Measurements from ENCODE around the gene PRC1.

PRC1 gene

DNA sequence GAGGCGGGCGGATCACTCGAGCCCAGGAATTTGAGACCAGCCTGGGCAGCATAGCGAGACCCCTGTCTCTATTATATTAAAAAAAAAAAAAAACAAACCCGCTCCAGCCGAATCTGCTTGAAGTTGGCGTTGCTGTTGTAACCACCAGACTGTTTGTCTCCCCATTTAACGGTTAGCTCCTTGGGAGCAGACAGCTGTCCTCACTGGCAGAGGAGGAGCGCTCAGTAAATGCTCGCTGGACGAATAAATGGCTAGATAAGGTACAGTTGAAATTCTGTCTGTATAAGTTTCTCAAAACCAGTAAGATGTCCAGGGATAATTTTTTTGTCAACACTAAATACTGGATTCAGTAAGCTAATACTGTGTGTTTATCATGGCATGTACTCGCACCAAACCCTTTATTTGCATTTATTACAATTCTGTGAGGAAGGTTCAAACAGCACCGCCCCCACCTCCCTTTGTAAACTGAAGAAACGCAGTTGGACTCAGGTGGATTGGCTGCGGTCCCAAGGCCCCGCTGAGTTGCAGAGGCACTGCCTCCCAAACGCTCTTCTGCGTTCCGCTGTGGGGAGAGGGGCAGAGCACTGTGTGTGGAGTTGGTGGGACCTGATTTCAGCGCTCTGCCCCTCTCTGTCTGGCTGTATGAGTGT lies 38.6 kb downstream of the PRC1 start:
- no peak for DNase-seq (ENCODE audit: low read depth in 2 of 2)

DNA sequence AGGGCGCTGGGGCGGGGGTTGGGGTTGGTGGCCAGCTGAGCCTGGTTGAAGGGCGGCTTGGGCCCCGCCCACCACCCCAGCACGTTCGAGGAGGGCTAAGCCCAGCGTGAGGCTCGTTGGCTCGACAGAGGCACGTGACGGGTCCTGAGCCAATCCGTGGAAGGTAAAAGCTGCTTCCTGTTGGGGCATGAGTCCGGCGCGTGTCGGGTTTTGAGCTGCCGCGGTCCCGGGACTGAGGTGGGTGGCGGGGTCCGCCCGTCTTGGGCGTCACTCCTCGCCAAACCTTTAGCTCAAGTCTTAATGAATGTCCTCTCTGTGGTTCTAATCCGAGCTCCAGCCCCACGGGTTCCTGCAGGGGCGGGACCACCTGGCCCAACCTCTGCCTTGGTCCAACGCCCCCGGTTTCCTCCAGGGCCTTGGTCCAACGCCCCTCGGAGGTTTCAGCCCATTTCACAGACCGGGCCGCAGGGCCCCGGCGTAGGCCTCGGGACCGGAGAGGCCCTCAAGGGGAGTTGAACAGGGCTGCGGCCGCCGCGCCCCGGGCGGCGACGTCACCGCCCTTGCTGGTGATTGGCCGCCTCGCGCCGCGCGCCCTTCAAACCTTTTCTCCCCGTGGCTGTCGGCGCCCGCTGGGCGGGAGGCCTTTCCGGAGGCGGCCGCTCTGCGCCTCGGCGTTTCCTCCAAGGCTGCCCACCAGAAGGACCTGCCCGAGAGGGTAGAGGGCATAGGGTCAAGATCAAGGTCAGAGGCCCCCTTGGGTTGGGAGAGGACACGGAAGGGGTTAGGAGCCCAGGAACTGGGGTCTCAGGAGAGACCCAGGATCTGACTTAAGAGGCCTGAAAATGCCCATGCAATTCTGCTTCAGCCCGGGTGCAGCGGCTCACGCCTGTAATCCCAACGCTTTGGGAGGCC lies 39.4 kb downstream of the PRC1 start, which contains the start of gene RCCD1:
RCCD1 (plus strand) TSS at position 173 of the 912 bp plus-strand sequence. CDS start 1,851 bp downstream, outside the sequence.
- peak; percentile 80 to 81 for DNase-seq (ENCODE audit: low read depth in 2 of 2)

DNA sequence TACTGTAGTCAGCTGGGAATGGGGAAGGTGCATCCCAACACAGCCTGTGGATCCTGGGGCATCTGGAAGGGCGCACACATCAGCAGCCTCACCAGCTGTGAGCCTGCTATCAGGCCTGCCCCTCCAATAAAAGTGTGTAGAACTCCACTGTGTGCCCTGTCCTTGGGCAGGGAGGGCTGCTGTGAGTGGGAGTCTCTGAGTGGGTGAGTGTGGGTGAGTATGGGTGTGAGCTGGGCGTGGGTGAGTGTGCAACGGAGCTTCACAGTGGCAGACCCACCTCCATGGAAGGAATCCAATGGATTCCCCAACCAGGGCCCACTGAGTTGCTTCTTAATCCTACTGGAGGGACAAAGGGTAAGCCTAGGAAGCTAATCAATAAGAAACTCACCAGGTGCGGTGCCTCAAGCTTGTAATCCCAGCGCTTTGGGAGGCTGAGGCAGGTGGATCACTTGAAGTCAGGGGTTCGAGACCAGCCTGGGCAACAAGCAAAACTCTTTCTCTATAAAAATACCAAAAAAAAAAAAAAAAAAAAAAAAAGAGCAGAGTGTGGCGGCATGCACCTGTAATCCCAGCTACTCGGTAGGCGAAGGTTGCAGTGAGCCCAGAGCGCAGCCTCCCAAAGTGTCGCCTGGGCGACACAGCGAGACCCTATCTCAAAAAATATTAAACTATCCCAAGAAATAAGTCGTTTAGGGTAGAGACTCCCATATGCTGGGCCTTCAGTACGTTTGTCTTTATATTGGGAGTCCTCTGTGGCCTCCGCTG lies 40.2 kb downstream of the PRC1 start:
- no peak for DNase-seq (ENCODE audit: low read depth in 2 of 2)

DNA sequence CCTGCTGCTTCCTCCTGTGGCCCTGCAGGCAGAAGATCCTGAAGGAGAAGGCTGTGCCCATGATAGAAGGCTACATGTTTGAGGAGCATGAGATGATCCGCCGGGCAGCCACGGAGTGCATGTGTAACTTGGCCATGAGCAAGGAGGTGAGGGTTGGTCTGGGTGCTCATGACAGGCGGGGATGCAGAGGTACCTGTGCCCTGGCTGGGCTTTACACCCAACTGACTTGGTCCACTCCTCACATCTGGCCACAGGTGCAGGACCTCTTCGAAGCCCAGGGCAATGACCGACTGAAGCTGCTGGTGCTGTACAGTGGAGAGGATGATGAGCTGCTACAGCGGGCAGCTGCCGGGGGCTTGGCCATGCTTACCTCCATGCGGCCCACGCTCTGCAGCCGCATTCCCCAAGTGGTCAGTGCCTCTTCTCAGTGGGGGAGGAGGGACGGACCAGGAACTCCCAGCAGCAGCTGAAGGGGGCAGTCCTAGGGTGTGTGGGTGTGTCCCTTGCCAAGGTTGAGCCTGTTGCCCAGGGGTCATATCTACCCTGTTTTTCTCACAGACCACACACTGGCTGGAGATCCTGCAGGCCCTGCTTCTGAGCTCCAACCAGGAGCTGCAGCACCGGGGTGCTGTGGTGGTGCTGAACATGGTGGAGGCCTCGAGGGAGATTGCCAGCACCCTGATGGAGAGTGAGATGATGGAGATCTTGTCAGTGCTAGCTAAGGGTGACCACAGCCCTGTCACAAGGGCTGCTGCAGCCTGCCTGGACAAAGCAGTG lies 41.2 kb downstream of the PRC1 start:
- no peak for DNase-seq (ENCODE audit: low read depth in 2 of 2)

DNA sequence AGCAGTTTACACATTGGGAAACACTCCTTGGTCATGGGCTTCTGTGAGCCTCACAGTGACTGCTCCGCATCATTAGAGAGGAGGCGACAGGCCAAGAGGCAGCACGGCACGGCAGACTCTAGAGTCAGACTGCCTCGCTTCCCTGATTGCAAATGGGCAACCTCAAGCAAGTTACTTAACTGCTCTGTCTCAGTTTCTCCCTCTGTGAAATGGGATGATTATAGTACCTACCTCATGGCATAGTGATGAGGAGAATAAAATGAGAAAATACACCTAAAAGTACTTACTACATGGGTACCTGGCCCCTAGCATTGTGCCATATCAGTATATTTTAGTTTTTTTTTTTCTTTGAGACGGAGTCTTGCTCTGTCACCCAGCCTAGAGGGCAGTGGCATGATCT lies 43.7 kb downstream of the PRC1 start:
- no peak for DNase-seq (ENCODE audit: low read depth in 2 of 2)

DNA sequence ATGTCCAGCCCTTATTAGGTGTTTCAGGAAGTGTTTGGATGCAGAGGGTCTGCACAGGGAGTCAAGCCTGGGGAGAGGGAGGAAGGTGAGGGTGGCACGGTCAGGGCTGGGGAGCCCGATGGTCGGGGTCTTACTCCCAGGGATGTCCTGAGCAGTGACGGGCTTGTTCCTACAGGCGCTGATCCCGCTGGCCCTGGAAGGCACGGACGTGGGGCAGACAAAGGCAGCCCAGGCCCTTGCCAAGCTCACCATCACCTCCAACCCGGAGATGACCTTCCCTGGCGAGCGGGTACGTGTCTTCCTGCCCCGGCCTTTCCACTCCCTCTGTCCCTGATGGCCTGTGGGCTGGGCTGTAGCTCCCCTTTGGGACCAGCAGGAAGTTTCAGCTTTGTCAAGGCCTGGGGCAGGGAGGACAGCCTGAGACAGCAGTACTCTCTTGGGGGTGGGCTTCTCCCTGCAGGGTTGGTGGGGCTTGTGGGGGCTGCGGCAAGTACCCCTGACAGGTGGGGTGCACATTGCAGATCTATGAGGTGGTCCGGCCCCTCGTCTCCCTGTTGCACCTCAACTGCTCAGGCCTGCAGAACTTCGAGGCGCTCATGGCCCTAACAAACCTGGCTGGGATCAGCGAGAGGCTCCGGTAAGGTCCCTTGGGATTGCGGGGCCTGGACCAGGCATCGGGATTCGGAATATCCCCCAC lies 44.2 kb downstream of the PRC1 start:
- DNase-seq (ENCODE audit: low read depth in 2 of 2) = no peak

DNA sequence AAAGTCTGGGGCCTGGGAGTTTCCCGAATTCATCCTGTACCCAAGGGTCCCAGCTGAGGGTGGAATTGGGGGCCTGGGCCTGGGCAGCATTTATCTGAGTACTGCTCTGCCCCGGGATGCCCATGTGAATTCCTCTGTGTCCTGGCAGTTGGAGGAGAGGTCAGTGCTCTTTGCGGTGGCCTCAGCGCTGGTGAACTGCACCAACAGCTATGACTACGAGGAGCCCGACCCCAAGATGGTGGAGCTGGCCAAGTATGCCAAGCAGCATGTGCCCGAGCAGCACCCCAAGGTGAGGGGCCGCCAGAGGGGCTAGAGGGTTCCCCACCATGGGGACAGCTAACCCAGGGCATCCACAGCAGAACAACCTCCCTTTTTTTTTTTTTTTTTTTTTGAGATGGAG lies 45.8 kb downstream of the PRC1 start:
- DNase-seq (ENCODE audit: low read depth in 2 of 2) = no peak

GRCh38 chr15:90947577-90948357 lies 46.6 kb downstream of the PRC1 start:
- DNase-seq (ENCODE audit: low read depth in 2 of 2) = no peak

- no peak for DNase-seq (ENCODE audit: low read depth in 2 of 2)
Measured at GRCh38 chr15:90946941-90947576, 47.3 kb downstream of the PRC1 start.

GRCh38 chr15:90946538-90946937 lies 47.8 kb downstream of the PRC1 start:
- no peak for DNase-seq (ENCODE audit: low read depth in 2 of 2)

DNA sequence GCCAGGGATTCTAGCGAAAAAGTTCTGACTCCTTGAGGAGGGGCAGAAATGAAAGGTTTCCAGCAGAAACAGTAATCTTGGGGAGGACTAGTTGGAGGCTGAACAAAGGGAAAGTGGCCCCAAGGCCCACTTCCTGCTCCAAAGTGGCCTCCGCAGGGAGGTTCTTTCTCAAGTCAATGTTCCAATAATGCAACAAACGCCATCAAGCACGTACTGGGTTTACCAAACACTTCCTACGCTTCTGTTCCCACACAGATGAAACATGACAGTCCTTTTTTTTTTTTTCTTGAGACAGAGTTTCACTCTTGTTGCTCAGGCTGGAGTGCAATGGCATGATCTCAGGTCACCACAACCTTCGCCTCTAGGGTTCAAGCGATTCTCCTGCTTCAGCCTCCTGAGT lies 49.2 kb downstream of the PRC1 start:
- no peak for DNase-seq (ENCODE audit: low read depth in 2 of 2)

DNA sequence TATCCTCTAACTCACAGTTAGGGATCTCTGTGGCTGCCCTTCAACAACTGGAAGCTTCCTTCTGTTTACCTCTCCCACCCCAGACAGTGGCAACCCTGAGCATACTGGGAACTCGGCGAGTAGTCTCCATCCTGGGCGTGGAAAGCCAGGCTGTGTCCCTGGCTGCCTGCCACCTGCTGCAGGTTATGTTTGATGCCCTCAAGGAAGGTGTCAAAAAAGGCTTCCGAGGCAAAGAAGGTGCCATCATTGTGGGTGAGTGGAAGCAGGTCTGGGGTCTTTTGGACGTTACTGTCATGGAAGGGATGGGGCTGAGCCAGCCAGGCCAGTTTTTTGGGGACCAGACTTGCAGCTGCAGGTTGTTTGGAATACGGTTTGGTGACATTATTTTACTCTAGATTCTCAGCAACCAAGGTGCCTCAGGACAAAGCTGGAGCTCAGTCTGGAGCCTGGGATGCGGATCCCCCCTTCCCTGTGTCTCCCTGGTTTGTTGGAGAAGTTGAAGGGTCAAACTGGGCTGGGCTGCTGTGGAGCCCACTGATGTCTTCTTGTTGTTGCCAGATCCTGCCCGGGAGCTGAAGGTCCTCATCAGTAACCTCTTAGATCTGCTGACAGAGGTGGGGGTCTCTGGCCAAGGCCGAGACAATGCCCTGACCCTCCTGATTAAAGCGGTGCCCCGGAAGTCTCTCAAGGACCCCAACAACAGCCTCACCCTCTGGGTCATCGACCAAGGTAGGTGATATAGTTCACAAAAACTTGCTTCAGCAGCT lies 51.8 kb downstream of the PRC1 start:
- DNase-seq (ENCODE audit: low read depth in 2 of 2) = no peak

GRCh38 chr15:90941038-90941437 lies 53.3 kb downstream of the PRC1 start:
- no peak for DNase-seq (ENCODE audit: low read depth in 2 of 2)

DNA sequence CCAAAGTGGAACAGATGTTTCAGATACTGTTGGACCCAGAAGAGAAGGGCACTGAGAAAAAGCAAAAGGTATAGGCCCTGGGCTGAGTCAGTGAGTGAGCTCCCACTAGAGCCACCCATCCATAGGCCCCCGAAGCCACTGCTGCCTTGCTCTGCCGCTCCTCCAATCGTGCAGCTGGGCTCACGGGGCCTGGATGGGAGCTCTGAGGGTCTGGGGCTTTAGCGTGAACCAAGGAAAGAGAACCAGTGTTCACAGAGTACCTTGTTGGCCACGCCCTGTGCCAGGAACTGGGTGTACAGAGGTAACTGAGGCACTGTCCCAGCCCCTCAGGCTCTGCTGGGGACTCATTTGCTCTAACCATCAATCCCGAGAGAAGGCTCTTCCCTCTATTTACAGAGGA lies 54.6 kb downstream of the PRC1 start:
- no peak for DNase-seq (ENCODE audit: low read depth in 2 of 2)

GRCh38 chr15:90938261-90938660 lies 56.1 kb downstream of the PRC1 start:
- no peak for DNase-seq (ENCODE audit: low read depth in 2 of 2)

GRCh38 chr15:90936823-90937222 lies 57.5 kb downstream of the PRC1 start:
- DNase-seq (ENCODE audit: low read depth in 2 of 2) = no peak

GRCh38 chr15:90934949-90935751 lies 59.2 kb downstream of the PRC1 start, which contains the start of gene UNC45A:
TSS of gene UNC45A (plus strand) at chr15:90935285. CDS start at chr15:90935325, 40 bp downstream.
- DNase-seq (ENCODE audit: low read depth in 2 of 2) = peak; percentile 40
